GM18951 (cell line): ENCODE measurements around the gene LSM2.

Experiments
- POLR2A ChIP-seq: IDR thresholded peaks from 4 replicates; pipeline ENCODE4 v1.6.1; 2011; ENCODE audit warnings: mild to moderate bottlenecking; ENCODE audit not compliant: insufficient read length, insufficient read depth; ENCODE audit errors: extremely low read depth
- in situ Hi-C: fragments of 300-500 bp; cut with MboI; formaldehyde crosslinking; loops from one replicate; pipeline ENCODE4 v1.12.0; 2022; ENCODE audit warnings: low sequenced_read_pairs, mixed read lengths, inconsistent platforms; ENCODE audit not compliant: unreplicated experiment

The LSM2 gene

DNA sequence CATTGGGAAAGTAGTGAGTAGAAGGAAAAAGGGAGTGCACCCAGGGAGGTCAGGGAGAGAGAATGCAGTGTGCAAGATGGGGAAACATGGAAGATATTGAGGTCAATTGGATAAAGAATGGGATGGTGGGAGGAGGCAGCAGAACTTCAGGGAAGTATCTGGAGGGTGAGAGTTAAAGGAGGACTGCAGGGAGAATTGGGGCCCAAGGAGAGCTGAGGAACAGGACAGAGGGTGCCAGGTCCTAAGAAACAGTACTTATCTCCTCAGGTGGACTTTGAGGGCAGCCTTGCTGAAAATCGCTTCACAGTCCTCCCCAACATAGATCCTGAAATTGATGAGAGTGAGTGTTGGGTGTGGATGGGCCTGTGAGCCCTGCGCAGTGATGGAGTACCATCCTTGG lies 48.5 kb downstream of the LSM2 start:
- in situ Hi-C loops = no loop called here
- no peak for TF ChIP-seq POLR2A

- in situ Hi-C loops = no loop called here
- TF ChIP-seq POLR2A = no peak
These were observed 53.9 kb downstream of the LSM2 start for GRCh38 chr6:31752739-31753319.

- TF ChIP-seq POLR2A = no peak
- in situ Hi-C loops = no loop called here
These were observed 56.2 kb downstream of the LSM2 start for GRCh38 chr6:31750411-31751022.

GRCh38 chr6:31749301-31750036 lies 57.3 kb downstream of the LSM2 start:
- in situ Hi-C loops = no loop called here
- no peak for TF ChIP-seq POLR2A
